Adrenal gland (tissue), 12 donors: ENCODE data around the gene CGREF1. TPM values are rescaled to one million over a fixed set of nuclear protein-coding genes. Genes with fewer than 3 reads are reported as not detected.
A peak's percentile ranks its signal among the peaks of the same experiment; 100 is the strongest.
"Not testable (repeated sequence)": the region's sequence is repeated elsewhere in the genome, so short reads cannot be mapped to it uniquely, and the experiment has no call there.

Experiments used
- DNase-seq, 7 donors: peaks; one replicate each; pipeline ENCODE4 v3.0.0-alpha.2; 2019 to 2020
- H3K27ac ChIP-seq, 5 donors: fragments of 200-600 bp; sonication (generic) in 4 of 5; 1 replicate in 3 of 5; 2 replicates in 2 of 5; pipeline versions ENCODE4 v1.5.1 to v1.8.0; 2016 to 2020; ENCODE audit warnings: mild to moderate bottlenecking in 1 of 5
- H3K27me3 ChIP-seq: fragments of 200-600 bp; 2 replicates; pipeline ENCODE4 v1.8.0; 2021
- H3K36me3 ChIP-seq, 2 donors: fragments of 200-600 bp; replicated peaks in 1 of 2; 1 replicate in 1 of 2; 2 replicates in 1 of 2; pipeline versions ENCODE4 v1.5.1 to v1.8.0; 2018 to 2022
- H3K4me1 ChIP-seq, 2 donors: fragments of 200-600 bp; replicated peaks in 1 of 2; 1 replicate in 1 of 2; 2 replicates in 1 of 2; pipeline versions ENCODE4 v1.5.1 to v1.8.0; 2018 to 2021
- H3K4me3 ChIP-seq, 4 donors: fragments of 200-600 bp; sonication (generic) in 3 of 4; one replicate each; pipeline ENCODE4 v1.5.1; 2016 to 2018
- H3K9me3 ChIP-seq, 3 donors: fragments of 200-600 bp; sonication (generic) in 1 of 3; replicated peaks in 1 of 3; 1 replicate in 2 of 3; 2 replicates in 1 of 3; pipeline versions ENCODE4 v1.5.1 to v1.8.0; 2016 to 2021
- CTCF ChIP-seq, 6 experiments: fragments of 450-650 bp in 4 of 6; fragments of 200-600 bp in 2 of 6; sonication (generic) in 1 of 6; IDR thresholded peaks; 1 replicate in 5 of 6; 2 replicates in 1 of 6; pipeline versions ENCODE4 v1.5.1 to v1.8.0; 2016 to 2021; ENCODE audit warnings: antibody characterized with exemption in 6 of 6, mild to moderate bottlenecking in 2 of 6, moderate library complexity in 1 of 6
- POLR2A ChIP-seq, 2 donors: fragments of 450-650 bp; IDR thresholded peaks; one replicate each; pipeline ENCODE4 v1.6.1; 2017; ENCODE audit warnings: antibody characterized with exemption in 2 of 2, mild to moderate bottlenecking in 2 of 2, moderate library complexity in 1 of 2
- WGBS, 4 donors: extraction: QIAGEN DNeasy Blood & Tissue Kit in 2 of 4; methylation state at CpG; one replicate each; pipeline versions ENCODE4 v1.1.5 to v1.1.7; 2013 to 2017; 5-methylcytosine and 5-hydroxymethylcytosine counted together
- intact Hi-C, 2 donors: fragments of 100-400 bp; cut with DNase I; formaldehyde crosslinking; loops; one replicate each; pipeline versions ENCODE4 v1.14.1 to v1.15.0; 2022 to 2023
- polyA plus RNA-seq, 3 donors: library from polyadenylated mRNA; stranded (reverse); fragments of 200-250 nt in 2 of 3; fragments of 350-450 nt in 1 of 3; fragmentation: Illumina TruSeq in 1 of 3; extraction: RNeasy Lipid Tissue Mini Kit (QIAGEN cat#74804) in 1 of 3; gene quantifications; one replicate each; pipeline ENCODE4 v1.2.3, GENCODE V29; 2013 to 2014
- total RNA-seq, 9 donors: library from RNA; depleted of rRNA in 4 of 9; stranded (reverse); fragments of >200 nt in 4 of 9; fragments of 120-200 nt in 1 of 9; fragmentation: NEBNext Ultra II Directional in 1 of 9; extraction: Animal tissue kit (Norgen Biotek cat#: 25700) in 1 of 9; gene quantifications; one replicate each; pipeline versions ENCODE4 v1.1.0 to v1.2.4, GENCODE V29; 2013 to 2023
- donor health status: healthy with polysubstance abuse.
- donor health status: Bipolar disorder and iron deficiency.
- donor health status: DM: yes; HTN: yes; CAD: no.
- donor health status: DM: no; HTN: no; CAD: no.
- donor health status: DM: no; HTN: no; CAD: no.
- donor health status: DM: yes; HTN: yes; CAD: no.

The CGREF1 gene
- total and polyA plus RNA-seq, 12 donors = 0.52 to 4.7 (median 1.3) TPM; not detected in 1

- 3 to 9% (median 5%) methylated on average over 11 to 47 of the region's 47 CpGs for WGBS, 4 donors
- Histone ChIP-seq H3K4me1 (peaks cover 0 to 7% of the 10 kb centered on the region in 2 donors), H3K9me3 (no peaks in the 10 kb centered on the region), H3K4me3 (peak within 1 kb of the TSS in 2 of 4 donors; percentile 24 to 58), H3K36me3 (no peaks in the 10 kb centered on the region), H3K27me3 (peaks cover 2% of the 10 kb centered on the region), H3K27ac (peak within 1 kb of the TSS in 2 of 5 donors; percentile 26 to 27)
- intact Hi-C loops = no loop called here
- TF ChIP-seq CTCF (IDR thresholded peaks at IDR 0.05) (no peak), POLR2A (IDR thresholded peaks at IDR 0.05) (peak in 1 of 2 donors; percentile 31)
- peak; percentile 61 to 73 (median 65) for DNase-seq
Measured at GRCh38 chr2:27123302-27124150, 4.6 kb upstream of the CGREF1 start, which contains the start of gene ABHD1. Gene ABHD1 (plus strand): TSS chr2:27123815. CDS start chr2:27123949, 134 bp downstream.

DNA sequence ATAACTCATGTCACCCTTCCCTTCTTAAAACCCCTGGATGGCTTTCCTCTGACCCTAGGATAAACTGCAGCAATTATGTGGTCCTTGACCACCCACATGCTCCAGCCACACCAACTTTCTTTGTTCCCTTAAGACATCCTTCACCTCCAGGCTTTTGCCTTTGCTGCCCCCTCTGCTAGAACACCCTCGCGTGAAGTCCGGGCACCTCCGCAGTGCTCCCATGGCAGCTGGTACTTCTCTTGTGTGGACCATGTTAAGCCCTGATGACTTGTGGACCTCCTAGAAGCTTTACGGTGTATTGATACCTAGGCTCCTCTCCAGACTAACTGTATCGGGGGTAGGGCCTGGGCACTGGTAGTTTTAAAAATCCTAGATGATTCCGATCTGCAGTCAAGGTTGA lies 3.9 kb upstream of the CGREF1 start:
- H3K27ac ChIP-seq = no peak overlapping the region
- intact Hi-C loops = no loop called here
- H3K9me3 ChIP-seq = no peaks in the 10 kb centered on the region
- peaks cover 9% of the 10 kb centered on the region for H3K27me3 ChIP-seq
- WGBS, 4 donors = 86 to 89% (median 88%) methylated on average over 7 of the region's 7 CpGs
- DNase-seq = no peak
- H3K4me1 ChIP-seq = peaks cover 0 to 11% of the 10 kb centered on the region in 2 donors
- no peak for TF ChIP-seq CTCF (IDR thresholded peaks at IDR 0.05)
- TF ChIP-seq POLR2A (IDR thresholded peaks at IDR 0.05) = no peak
- H3K4me3 ChIP-seq = no peak overlapping the region
- H3K36me3 ChIP-seq = no peaks in the 10 kb centered on the region

DNA sequence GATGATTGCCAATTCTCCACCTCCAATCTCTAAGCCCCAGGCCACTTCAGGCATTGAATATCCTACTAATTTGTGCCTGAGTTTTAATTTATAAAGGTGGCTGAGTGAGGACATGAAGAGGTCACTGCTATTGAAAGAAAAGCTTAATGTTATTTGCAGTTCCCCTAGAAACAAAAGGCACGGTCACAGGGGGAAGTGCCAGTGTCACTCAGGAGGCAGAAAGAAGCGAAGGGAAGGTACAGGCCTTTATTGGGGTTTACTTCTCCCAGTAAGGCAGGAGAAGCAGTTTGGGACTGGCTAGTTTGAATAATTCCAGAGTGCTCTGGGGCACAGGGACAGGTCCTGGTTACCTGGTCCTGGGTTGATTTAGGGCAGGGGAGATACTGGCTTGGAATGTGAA lies 3.0 kb upstream of the CGREF1 start:
- TF ChIP-seq POLR2A (IDR thresholded peaks at IDR 0.05) = no peak
- no peak for TF ChIP-seq CTCF (IDR thresholded peaks at IDR 0.05)
- Histone ChIP-seq H3K27me3 (peaks cover 9% of the 10 kb centered on the region), H3K27ac (no peak overlapping the region), H3K36me3 (no peaks in the 10 kb centered on the region), H3K4me3 (no peak overlapping the region), H3K9me3 (no peaks in the 10 kb centered on the region), H3K4me1 (peaks cover 0 to 11% of the 10 kb centered on the region in 2 donors)
- DNase-seq = no peak
- intact Hi-C loops = no loop called here
- 72 to 85% (median 81%) methylated on average over 2 of the region's 2 CpGs for WGBS, 4 donors

DNA sequence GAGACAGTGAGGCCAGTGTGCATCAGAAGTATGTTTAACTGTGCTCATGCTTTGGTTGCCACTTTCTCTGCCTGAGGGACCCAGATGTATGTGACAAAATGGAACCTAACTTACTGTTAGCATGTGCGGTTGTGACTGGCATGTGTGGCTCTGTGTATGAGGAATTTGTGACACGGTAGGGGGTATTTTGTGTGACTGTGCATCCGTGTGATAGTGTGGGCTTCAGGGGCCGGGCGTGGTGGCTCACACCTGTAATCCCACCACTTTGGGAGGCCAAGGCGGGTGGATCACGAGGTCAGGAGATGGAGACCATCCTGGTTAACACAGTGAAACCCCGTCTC lies 372 bp upstream of the CGREF1 start:
- H3K4me1 ChIP-seq = peaks cover 0 to 11% of the 10 kb centered on the region in 2 donors
- DNase-seq, H3K36me3 ChIP-seq, intact Hi-C loops, H3K9me3 ChIP-seq, H3K27ac ChIP-seq, H3K27me3 ChIP-seq: not testable (repeated sequence)
- H3K4me3 ChIP-seq = peak overlapping the region in 1 of 4 donors; percentile 51
- 80 to 84% (median 82%) methylated on average over 8 of the region's 8 CpGs for WGBS, 4 donors
